ENCODE data around the gene ASRGL1.

The ASRGL1 gene

GRCh38 chr11:62419314-62419929 lies 82.2 kb downstream of the ASRGL1 start:
- Histone ChIP-seq H3K9ac (ENCODE audit: low read depth, low read length) (no peak overlapping the region), H3K4me1 (ENCODE audit: control insufficient read depth, insufficient read depth, low read length) (peaks cover under 1% of the 10 kb centered on the region), H3K9me3 (replicated peaks; ENCODE audit: low read length) (no peaks in the 10 kb centered on the region), H3K4me2 (ENCODE audit: low read length) (no peak overlapping the region), H3K4me3 (ENCODE audit: low read length) (no peak overlapping the region), H3K27me3 (ENCODE audit: control insufficient read depth, insufficient read depth, low read length) (peaks cover 19% of the 10 kb centered on the region), H3K36me3 (ENCODE audit: insufficient read depth, low read length) (no peaks in the 10 kb centered on the region)

- Histone ChIP-seq H3K27me3 (ENCODE audit: control insufficient read depth, insufficient read depth, low read length) (peaks cover 19% of the 10 kb centered on the region), H3K4me1 (ENCODE audit: control insufficient read depth, insufficient read depth, low read length) (peaks cover 2% of the 10 kb centered on the region), H3K4me2 (ENCODE audit: low read length) (no peak overlapping the region), H3K9me3 (replicated peaks; ENCODE audit: low read length) (no peaks in the 10 kb centered on the region), H3K36me3 (ENCODE audit: insufficient read depth, low read length) (no peaks in the 10 kb centered on the region), H3K4me3 (ENCODE audit: low read length) (no peak overlapping the region), H3K9ac (ENCODE audit: low read depth, low read length) (no peak overlapping the region)
Measured at GRCh38 chr11:62419943-62420342, 82.7 kb downstream of the ASRGL1 start.

GRCh38 chr11:62420882-62421281 lies 83.6 kb downstream of the ASRGL1 start:
- Histone ChIP-seq H3K27me3 (ENCODE audit: control insufficient read depth, insufficient read depth, low read length) (peaks cover 19% of the 10 kb centered on the region), H3K9ac (ENCODE audit: low read depth, low read length) (no peak overlapping the region), H3K4me2 (ENCODE audit: low read length) (no peak overlapping the region), H3K9me3 (replicated peaks; ENCODE audit: low read length) (no peaks in the 10 kb centered on the region), H3K36me3 (ENCODE audit: insufficient read depth, low read length) (no peaks in the 10 kb centered on the region), H3K4me1 (ENCODE audit: control insufficient read depth, insufficient read depth, low read length) (peaks cover 2% of the 10 kb centered on the region), H3K4me3 (ENCODE audit: low read length) (no peak overlapping the region)

- Histone ChIP-seq H3K9me3 (replicated peaks; ENCODE audit: low read length) (no peaks in the 10 kb centered on the region), H3K4me3 (ENCODE audit: low read length) (no peak overlapping the region), H3K4me2 (ENCODE audit: low read length) (no peak overlapping the region), H3K36me3 (ENCODE audit: insufficient read depth, low read length) (no peaks in the 10 kb centered on the region), H3K9ac (ENCODE audit: low read depth, low read length) (no peak overlapping the region), H3K27me3 (ENCODE audit: control insufficient read depth, insufficient read depth, low read length) (peaks cover 19% of the 10 kb centered on the region), H3K4me1 (ENCODE audit: control insufficient read depth, insufficient read depth, low read length) (peaks cover 11% of the 10 kb centered on the region)
Measured at GRCh38 chr11:62421996-62422395, 84.7 kb downstream of the ASRGL1 start.

GRCh38 chr11:62423012-62423411 lies 85.8 kb downstream of the ASRGL1 start:
- no peak overlapping the region for H3K9ac ChIP-seq (ENCODE audit: low read depth, low read length)
- H3K4me2 ChIP-seq (ENCODE audit: low read length), result no peak overlapping the region
- H3K4me1 ChIP-seq (ENCODE audit: control insufficient read depth, insufficient read depth, low read length), result peaks cover 19% of the 10 kb centered on the region
- H3K4me3 ChIP-seq (ENCODE audit: low read length), result no peak overlapping the region
- peaks cover 19% of the 10 kb centered on the region for H3K27me3 ChIP-seq (ENCODE audit: control insufficient read depth, insufficient read depth, low read length)
- no peaks in the 10 kb centered on the region for H3K36me3 ChIP-seq (ENCODE audit: insufficient read depth, low read length)
- no peaks in the 10 kb centered on the region for H3K9me3 ChIP-seq (replicated peaks; ENCODE audit: low read length)

- no peak overlapping the region for H3K4me3 ChIP-seq (ENCODE audit: low read length)
- no peak overlapping the region for H3K9ac ChIP-seq (ENCODE audit: low read depth, low read length)
- H3K9me3 ChIP-seq (replicated peaks; ENCODE audit: low read length), result no peaks in the 10 kb centered on the region
- H3K36me3 ChIP-seq (ENCODE audit: insufficient read depth, low read length), result no peaks in the 10 kb centered on the region
- no peak overlapping the region for H3K4me2 ChIP-seq (ENCODE audit: low read length)
- H3K4me1 ChIP-seq (ENCODE audit: control insufficient read depth, insufficient read depth, low read length), result peaks cover 38% of the 10 kb centered on the region
- H3K27me3 ChIP-seq (ENCODE audit: control insufficient read depth, insufficient read depth, low read length), result peaks cover 6% of the 10 kb centered on the region
Measured at GRCh38 chr11:62427630-62428233, 90.5 kb downstream of the ASRGL1 start.

- Histone ChIP-seq H3K9ac (ENCODE audit: low read depth, low read length) (no peak overlapping the region), H3K4me1 (ENCODE audit: control insufficient read depth, insufficient read depth, low read length) (peaks cover 42% of the 10 kb centered on the region)
Measured at GRCh38 chr11:62428871-62429560, 91.8 kb downstream of the ASRGL1 start.

GRCh38 chr11:62430425-62430824 lies 93.2 kb downstream of the ASRGL1 start:
- Histone ChIP-seq H3K36me3 (ENCODE audit: insufficient read depth, low read length) (no peaks in the 10 kb centered on the region), H3K4me1 (ENCODE audit: control insufficient read depth, insufficient read depth, low read length) (peaks cover 42% of the 10 kb centered on the region), H3K4me3 (ENCODE audit: low read length) (no peak overlapping the region), H3K9me3 (replicated peaks; ENCODE audit: low read length) (no peaks in the 10 kb centered on the region), H3K4me2 (ENCODE audit: low read length) (no peak overlapping the region), H3K27me3 (ENCODE audit: control insufficient read depth, insufficient read depth, low read length) (no peaks in the 10 kb centered on the region), H3K9ac (ENCODE audit: low read depth, low read length) (no peak overlapping the region)

More at GRCh38 chr11:62428871-62429560, 91.8 kb downstream of the ASRGL1 start:
- H3K4me2 ChIP-seq (ENCODE audit: low read length), result no peak overlapping the region
- H3K36me3 ChIP-seq (ENCODE audit: insufficient read depth, low read length), result no peaks in the 10 kb centered on the region
- no peaks in the 10 kb centered on the region for H3K27me3 ChIP-seq (ENCODE audit: control insufficient read depth, insufficient read depth, low read length)
- H3K9me3 ChIP-seq (replicated peaks; ENCODE audit: low read length), result no peaks in the 10 kb centered on the region
- H3K4me3 ChIP-seq (ENCODE audit: low read length), result no peak overlapping the region

GRCh38 chr11:62431171-62431901 lies 94.1 kb downstream of the ASRGL1 start:
- Histone ChIP-seq H3K4me2 (ENCODE audit: low read length) (peak overlapping the region; percentile 32), H3K27me3 (ENCODE audit: control insufficient read depth, insufficient read depth, low read length) (no peaks in the 10 kb centered on the region), H3K4me3 (ENCODE audit: low read length) (no peak overlapping the region), H3K9me3 (replicated peaks; ENCODE audit: low read length) (no peaks in the 10 kb centered on the region), H3K36me3 (ENCODE audit: insufficient read depth, low read length) (no peaks in the 10 kb centered on the region), H3K4me1 (ENCODE audit: control insufficient read depth, insufficient read depth, low read length) (peaks cover 40% of the 10 kb centered on the region), H3K9ac (ENCODE audit: low read depth, low read length) (no peak overlapping the region)

GRCh38 chr11:62432695-62433094 lies 95.4 kb downstream of the ASRGL1 start:
- Histone ChIP-seq H3K36me3 (ENCODE audit: insufficient read depth, low read length) (no peaks in the 10 kb centered on the region), H3K4me2 (ENCODE audit: low read length) (no peak overlapping the region), H3K9ac (ENCODE audit: low read depth, low read length) (no peak overlapping the region), H3K9me3 (replicated peaks; ENCODE audit: low read length) (no peaks in the 10 kb centered on the region), H3K4me1 (ENCODE audit: control insufficient read depth, insufficient read depth, low read length) (peaks cover 28% of the 10 kb centered on the region), H3K27me3 (ENCODE audit: control insufficient read depth, insufficient read depth, low read length) (no peaks in the 10 kb centered on the region), H3K4me3 (ENCODE audit: low read length) (no peak overlapping the region)

- Histone ChIP-seq H3K9ac (ENCODE audit: low read depth, low read length) (no peak overlapping the region), H3K36me3 (ENCODE audit: insufficient read depth, low read length) (no peaks in the 10 kb centered on the region), H3K4me1 (ENCODE audit: control insufficient read depth, insufficient read depth, low read length) (peaks cover 24% of the 10 kb centered on the region), H3K27me3 (ENCODE audit: control insufficient read depth, insufficient read depth, low read length) (no peaks in the 10 kb centered on the region), H3K4me3 (ENCODE audit: low read length) (no peak overlapping the region), H3K4me2 (ENCODE audit: low read length) (no peak overlapping the region), H3K9me3 (replicated peaks; ENCODE audit: low read length) (no peaks in the 10 kb centered on the region)
Measured at GRCh38 chr11:62433141-62433903, 96.1 kb downstream of the ASRGL1 start.
